ENCODE measurements around the gene ZNF563.

GRCh38 chr19:12287958-12288500, 45.4 kb downstream of the ZNF563 start:
- TF ChIP-seq GATA2 (IDR thresholded peaks at IDR 0.05; ENCODE audit: low read depth, low read length) = no peak
- TF ChIP-seq GATA3 (IDR thresholded peaks at IDR 0.05; ENCODE audit: low read depth, low read length) = no peak
